Measurements from ENCODE around the gene NAPA.

- TF ChIP-seq, protein P1, sequence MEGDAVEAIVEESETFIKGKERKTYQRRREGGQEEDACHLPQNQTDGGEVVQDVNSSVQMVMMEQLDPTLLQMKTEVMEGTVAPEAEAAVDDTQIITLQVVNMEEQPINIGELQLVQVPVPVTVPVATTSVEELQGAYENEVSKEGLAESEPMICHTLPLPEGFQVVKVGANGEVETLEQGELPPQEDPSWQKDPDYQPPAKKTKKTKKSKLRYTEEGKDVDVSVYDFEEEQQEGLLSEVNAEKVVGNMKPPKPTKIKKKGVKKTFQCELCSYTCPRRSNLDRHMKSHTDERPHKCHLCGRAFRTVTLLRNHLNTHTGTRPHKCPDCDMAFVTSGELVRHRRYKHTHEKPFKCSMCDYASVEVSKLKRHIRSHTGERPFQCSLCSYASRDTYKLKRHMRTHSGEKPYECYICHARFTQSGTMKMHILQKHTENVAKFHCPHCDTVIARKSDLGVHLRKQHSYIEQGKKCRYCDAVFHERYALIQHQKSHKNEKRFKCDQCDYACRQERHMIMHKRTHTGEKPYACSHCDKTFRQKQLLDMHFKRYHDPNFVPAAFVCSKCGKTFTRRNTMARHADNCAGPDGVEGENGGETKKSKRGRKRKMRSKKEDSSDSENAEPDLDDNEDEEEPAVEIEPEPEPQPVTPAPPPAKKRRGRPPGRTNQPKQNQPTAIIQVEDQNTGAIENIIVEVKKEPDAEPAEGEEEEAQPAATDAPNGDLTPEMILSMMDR (IDR thresholded peaks at IDR 0.05; ENCODE audit: poor library complexity, severe bottlenecking): no peak
- no peak for TF ChIP-seq RAD21 (conservative IDR thresholded peaks at IDR 0.05)
- no peak for TF ChIP-seq EZH2 (IDR thresholded peaks at IDR 0.05; ENCODE audit: borderline replicate concordance, insufficient read depth, low read length, poor library complexity, severe bottlenecking)
- TF ChIP-seq EP300 (conservative IDR thresholded peaks at IDR 0.05; ENCODE audit: poor library complexity, severe bottlenecking): no peak
- no peak for TF ChIP-seq POLR2AphosphoS5 (IDR thresholded peaks at IDR 0.05)
- TF ChIP-seq MXI1 (conservative IDR thresholded peaks at IDR 0.05; ENCODE audit: poor library complexity, severe bottlenecking): no peak
- TF ChIP-seq, protein P2, sequence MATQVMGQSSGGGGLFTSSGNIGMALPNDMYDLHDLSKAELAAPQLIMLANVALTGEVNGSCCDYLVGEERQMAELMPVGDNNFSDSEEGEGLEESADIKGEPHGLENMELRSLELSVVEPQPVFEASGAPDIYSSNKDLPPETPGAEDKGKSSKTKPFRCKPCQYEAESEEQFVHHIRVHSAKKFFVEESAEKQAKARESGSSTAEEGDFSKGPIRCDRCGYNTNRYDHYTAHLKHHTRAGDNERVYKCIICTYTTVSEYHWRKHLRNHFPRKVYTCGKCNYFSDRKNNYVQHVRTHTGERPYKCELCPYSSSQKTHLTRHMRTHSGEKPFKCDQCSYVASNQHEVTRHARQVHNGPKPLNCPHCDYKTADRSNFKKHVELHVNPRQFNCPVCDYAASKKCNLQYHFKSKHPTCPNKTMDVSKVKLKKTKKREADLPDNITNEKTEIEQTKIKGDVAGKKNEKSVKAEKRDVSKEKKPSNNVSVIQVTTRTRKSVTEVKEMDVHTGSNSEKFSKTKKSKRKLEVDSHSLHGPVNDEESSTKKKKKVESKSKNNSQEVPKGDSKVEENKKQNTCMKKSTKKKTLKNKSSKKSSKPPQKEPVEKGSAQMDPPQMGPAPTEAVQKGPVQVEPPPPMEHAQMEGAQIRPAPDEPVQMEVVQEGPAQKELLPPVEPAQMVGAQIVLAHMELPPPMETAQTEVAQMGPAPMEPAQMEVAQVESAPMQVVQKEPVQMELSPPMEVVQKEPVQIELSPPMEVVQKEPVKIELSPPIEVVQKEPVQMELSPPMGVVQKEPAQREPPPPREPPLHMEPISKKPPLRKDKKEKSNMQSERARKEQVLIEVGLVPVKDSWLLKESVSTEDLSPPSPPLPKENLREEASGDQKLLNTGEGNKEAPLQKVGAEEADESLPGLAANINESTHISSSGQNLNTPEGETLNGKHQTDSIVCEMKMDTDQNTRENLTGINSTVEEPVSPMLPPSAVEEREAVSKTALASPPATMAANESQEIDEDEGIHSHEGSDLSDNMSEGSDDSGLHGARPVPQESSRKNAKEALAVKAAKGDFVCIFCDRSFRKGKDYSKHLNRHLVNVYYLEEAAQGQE (IDR thresholded peaks at IDR 0.05; ENCODE audit: borderline replicate concordance): no peak
Measured at GRCh38 chr19:47480658-47481057, 34.2 kb downstream of the NAPA start.
